Caco-2 (cell line): Measurements from ENCODE around the gene LIN37. TPM values are rescaled to one million over a fixed set of nuclear protein-coding genes. Genes with fewer than 3 reads are reported as not detected.

Experiments
- BruUV-seq: library from RNA; stranded (reverse); fragments of 400-500 nt; replicated peaks from 2 replicates; lab custom pipeline; 2021; lab: Mats Ljungman, UMichigan
- CTCF ChIA-PET: fragments of 300-600 bp; sonication (Branson Sonifier 250); formaldehyde crosslinking; loops from one replicate; lab custom pipeline; 2022; ENCODE audit warnings: antibody characterized with exemption; lab: Charles Lee
- POLR2A ChIA-PET: fragments of 300-600 bp; sonication (Branson Sonifier 250); formaldehyde crosslinking; loops from one replicate; lab custom pipeline; 2022; ENCODE audit warnings: antibody characterized with exemption; lab: Charles Lee
- DNase-seq, 2 experiments: peaks; one replicate each; pipeline versions ENCODE4 v3.0.0 to v3.0.0-alpha.2; 2020 to 2022
- H3K27me3 ChIP-seq: replicated peaks from 2 replicates; pipeline ENCODE4 v1.6.0; 2011; ENCODE audit warnings: low read length; ENCODE audit not compliant: control insufficient read depth, insufficient read depth
- H3K36me3 ChIP-seq: 2 replicates; pipeline ENCODE4 v1.5.1; 2011; ENCODE audit warnings: low read length; ENCODE audit not compliant: control insufficient read depth, insufficient read depth
- H3K4me1 ChIP-seq: fragments of 250-450 bp; sonication (Bioruptor Pico); 2 replicates; pipeline ENCODE4 v1.5.1; 2020; ENCODE audit warnings: mild to moderate bottlenecking
- H3K4me3 ChIP-seq: 2 replicates; pipeline ENCODE4 v1.5.1; 2011; ENCODE audit warnings: low read depth, mild to moderate bottlenecking, control low read depth, low read length
- H3K9me3 ChIP-seq: fragments of 250-450 bp; sonication (Bioruptor Pico); 2 replicates; pipeline ENCODE4 v1.5.1; 2020; ENCODE audit warnings: mild to moderate bottlenecking, moderate library complexity
- H3K27ac Mint-ChIP-seq: one replicate; pipeline ENCODE4 v1.8.0; 2022; ENCODE audit warnings: mixed read lengths; ENCODE audit not compliant: unreplicated experiment
- H3K27me3 Mint-ChIP-seq: one replicate; pipeline ENCODE4 v1.8.0; 2022; ENCODE audit warnings: mixed read lengths; ENCODE audit not compliant: insufficient read depth, unreplicated experiment
- H3K36me3 Mint-ChIP-seq: one replicate; pipeline ENCODE4 v1.8.0; 2022; ENCODE audit warnings: mild to moderate bottlenecking, mixed read lengths; ENCODE audit not compliant: insufficient read depth, unreplicated experiment
- H3K4me1 Mint-ChIP-seq: one replicate; pipeline ENCODE4 v1.8.0; 2022; ENCODE audit warnings: low read depth, mixed read lengths; ENCODE audit not compliant: unreplicated experiment
- H3K4me3 Mint-ChIP-seq: one replicate; pipeline ENCODE4 v1.8.0; 2022; ENCODE audit warnings: mild to moderate bottlenecking, moderate library complexity, mixed read lengths; ENCODE audit not compliant: unreplicated experiment
- H3K9me3 Mint-ChIP-seq: one replicate; pipeline ENCODE4 v1.8.0; 2022; ENCODE audit warnings: mixed read lengths; ENCODE audit not compliant: unreplicated experiment
- intact Hi-C: fragments of 100-400 bp; cut with micrococcal nuclease; formaldehyde crosslinking; loops from one replicate; pipeline ENCODE4 v1.10.0; 2022; ENCODE audit not compliant: unreplicated experiment
- total RNA-seq: library from RNA; stranded (reverse); gene quantifications from 2 replicates; pipeline ENCODE4 v1.2.3, GENCODE V29; 2022
- TF ChIP-seq, protein P1 (sequence below), 2 experiments: fragments of 200-600 bp in 1 of 2; IDR thresholded peaks; 1 replicate in 1 of 2; 2 replicates in 1 of 2; pipeline versions ENCODE4 v1.5.1 to v1.8.0; 2011 to 2022; ENCODE audit warnings: antibody characterized with exemption in 1 of 2, control low read depth in 1 of 2, inconsistent platforms in 1 of 2, low read depth in 1 of 2, low read length in 1 of 2, mild to moderate bottlenecking in 1 of 2, moderate library complexity in 1 of 2; ENCODE audit not compliant: insufficient read depth in 1 of 2, severe bottlenecking in 1 of 2, unreplicated experiment in 1 of 2

LIN37 gene
- total RNA-seq, 1 experiment from 2014 or later: 10.2 TPM

- DNase-seq: no peak
- Mint-ChIP-seq H3K4me3 (no peak overlapping the region), H3K27ac (peak overlapping the region; percentile 53), H3K4me1 (peaks cover 9% of the 10 kb centered on the region), H3K9me3 (no peaks in the 10 kb centered on the region), H3K36me3 (peaks cover 8% of the 10 kb centered on the region), H3K27me3 (peaks cover 3% of the 10 kb centered on the region)
- no TSS peak for BruUV-seq
- CTCF ChIA-PET: interaction anchor here (1.9 kb wide), 1 partner anchor 19 kb away, joined by 6 read pairs; no protein-coding TSS in a partner anchor
- POLR2A ChIA-PET: no interaction called here
- Histone ChIP-seq H3K4me3 (no peak overlapping the region), H3K27me3 (no peaks in the 10 kb centered on the region), H3K9me3 (no peaks in the 10 kb centered on the region), H3K4me1 (peaks cover 8% of the 10 kb centered on the region), H3K36me3 (no peaks in the 10 kb centered on the region)
- intact Hi-C loops: no loop called here
- TF ChIP-seq, protein P1, sequence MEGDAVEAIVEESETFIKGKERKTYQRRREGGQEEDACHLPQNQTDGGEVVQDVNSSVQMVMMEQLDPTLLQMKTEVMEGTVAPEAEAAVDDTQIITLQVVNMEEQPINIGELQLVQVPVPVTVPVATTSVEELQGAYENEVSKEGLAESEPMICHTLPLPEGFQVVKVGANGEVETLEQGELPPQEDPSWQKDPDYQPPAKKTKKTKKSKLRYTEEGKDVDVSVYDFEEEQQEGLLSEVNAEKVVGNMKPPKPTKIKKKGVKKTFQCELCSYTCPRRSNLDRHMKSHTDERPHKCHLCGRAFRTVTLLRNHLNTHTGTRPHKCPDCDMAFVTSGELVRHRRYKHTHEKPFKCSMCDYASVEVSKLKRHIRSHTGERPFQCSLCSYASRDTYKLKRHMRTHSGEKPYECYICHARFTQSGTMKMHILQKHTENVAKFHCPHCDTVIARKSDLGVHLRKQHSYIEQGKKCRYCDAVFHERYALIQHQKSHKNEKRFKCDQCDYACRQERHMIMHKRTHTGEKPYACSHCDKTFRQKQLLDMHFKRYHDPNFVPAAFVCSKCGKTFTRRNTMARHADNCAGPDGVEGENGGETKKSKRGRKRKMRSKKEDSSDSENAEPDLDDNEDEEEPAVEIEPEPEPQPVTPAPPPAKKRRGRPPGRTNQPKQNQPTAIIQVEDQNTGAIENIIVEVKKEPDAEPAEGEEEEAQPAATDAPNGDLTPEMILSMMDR (IDR thresholded peaks at IDR 0.05; ENCODE audit: insufficient read depth in 1 of 2, low read depth in 1 of 2, low read length in 1 of 2, severe bottlenecking in 1 of 2, unreplicated experiment in 1 of 2): no peak
Observed at GRCh38 chr19:35713904-35714495, 34.4 kb upstream of the LIN37 start.

- Histone ChIP-seq H3K27me3 (no peaks in the 10 kb centered on the region), H3K9me3 (no peaks in the 10 kb centered on the region), H3K4me3 (peak overlapping the region; percentile 91; the same call in 1 of the 2 replicates), H3K4me1 (peaks cover 8% of the 10 kb centered on the region), H3K36me3 (no peaks in the 10 kb centered on the region)
- Mint-ChIP-seq H3K4me3 (peak overlapping the region; percentile 81), H3K9me3 (no peaks in the 10 kb centered on the region), H3K4me1 (peaks cover 16% of the 10 kb centered on the region), H3K27me3 (peaks cover 3% of the 10 kb centered on the region), H3K27ac (peak overlapping the region; percentile 53), H3K36me3 (peaks cover 11% of the 10 kb centered on the region)
- no TSS peak for BruUV-seq
- intact Hi-C loops: loop anchor here (5.0 kb wide), 1 partner anchor 67 kb away; the partner anchor contains the start of gene COX6B1
- CTCF ChIA-PET: interaction anchor here (0.6 to 1.9 kb wide), 2 partner anchors 12 to 20 kb away, joined by 5 to 6 read pairs; no protein-coding TSS in a partner anchor
- TF ChIP-seq, protein P1 (IDR thresholded peaks at IDR 0.05; ENCODE audit: insufficient read depth in 1 of 2, low read depth in 1 of 2, low read length in 1 of 2, severe bottlenecking in 1 of 2, unreplicated experiment in 1 of 2): peak in 1 of 2 experiments; percentile 32
- POLR2A ChIA-PET: interaction anchor here (0.6 kb wide), 1 partner anchor 18 kb away, joined by 3 read pairs; no protein-coding TSS in a partner anchor
- DNase-seq: no peak
Observed at GRCh38 chr19:35714601-35715354, 33.6 kb upstream of the LIN37 start.

- Histone ChIP-seq H3K9me3 (no peaks in the 10 kb centered on the region), H3K36me3 (no peaks in the 10 kb centered on the region), H3K27me3 (no peaks in the 10 kb centered on the region), H3K4me3 (peak overlapping the region; percentile 91), H3K4me1 (peaks cover 8% of the 10 kb centered on the region)
- DNase-seq: no peak
- Mint-ChIP-seq H3K4me3 (peak overlapping the region; percentile 81), H3K36me3 (peaks cover 17% of the 10 kb centered on the region), H3K4me1 (peaks cover 16% of the 10 kb centered on the region), H3K9me3 (no peaks in the 10 kb centered on the region), H3K27ac (peak overlapping the region; percentile 82), H3K27me3 (peaks cover 3% of the 10 kb centered on the region)
- POLR2A ChIA-PET: interaction anchor here (0.6 kb wide), 1 partner anchor 19 kb away, joined by 3 read pairs; no protein-coding TSS in a partner anchor
- intact Hi-C loops: loop anchor here (5.0 kb wide), 1 partner anchor 68 kb away; the partner anchor contains the start of gene COX6B1
- CTCF ChIA-PET: interaction anchor here (0.6 to 0.9 kb wide), 2 partner anchors 13 to 19 kb away, joined by 3 to 5 read pairs; no protein-coding TSS in a partner anchor
- BruUV-seq: no TSS peak
- TF ChIP-seq, protein P1 (IDR thresholded peaks at IDR 0.05; ENCODE audit: insufficient read depth in 1 of 2, low read depth in 1 of 2, low read length in 1 of 2, severe bottlenecking in 1 of 2, unreplicated experiment in 1 of 2): no peak
Observed at GRCh38 chr19:35715355-35715809, 33.0 kb upstream of the LIN37 start.
